ENCODE results near the gene NCAN. TPM values are rescaled to one million over a fixed set of nuclear protein-coding genes. Genes with fewer than 3 reads are reported as not detected.

The NCAN gene
- total and polyA plus RNA-seq, 2 of the 13 experiments (the other 11 are each of a cell fraction or from before 2014, with no cell fraction given) = not detected

DNA sequence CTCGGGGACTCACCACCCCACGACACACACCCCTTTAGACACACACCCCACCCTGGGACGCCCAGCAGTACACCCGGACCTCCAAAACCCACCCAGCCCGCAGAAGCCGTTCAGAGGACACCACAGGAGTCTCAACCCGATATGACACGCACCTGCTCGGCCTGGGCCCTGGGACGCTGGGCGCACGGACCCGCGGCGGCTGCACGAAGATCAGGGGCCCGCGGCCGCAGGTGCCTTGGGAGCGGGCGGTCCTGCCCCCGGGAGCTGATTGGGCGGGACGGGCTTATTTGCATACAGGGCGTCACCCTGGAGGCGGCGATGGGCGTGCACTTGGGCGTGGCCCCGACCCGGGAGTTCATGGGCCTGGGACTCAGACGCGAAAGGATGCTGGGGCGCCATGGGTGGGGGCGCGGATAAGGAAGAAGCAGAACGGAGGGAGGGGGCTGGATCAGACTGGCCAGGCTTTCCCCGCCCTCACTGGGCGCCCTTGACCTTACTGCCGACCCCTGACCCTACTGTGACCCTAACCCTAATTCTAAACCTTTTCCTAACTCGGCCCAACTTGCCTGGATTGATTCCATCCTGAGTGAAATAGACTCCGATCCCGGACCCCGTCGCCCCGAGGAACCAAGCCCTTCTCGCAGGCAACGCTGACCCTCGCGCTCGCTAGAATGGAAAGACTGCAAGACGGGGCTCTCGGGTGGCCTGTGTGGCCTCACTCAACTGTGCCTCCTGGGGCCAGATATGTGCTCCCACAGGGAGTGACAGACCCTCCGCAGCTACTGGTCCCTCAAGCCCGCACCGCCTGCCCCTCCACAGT lies 41.5 kb upstream of the NCAN start, which contains the start of gene MEF2B (continued):
- TF ChIP-seq, protein P1, sequence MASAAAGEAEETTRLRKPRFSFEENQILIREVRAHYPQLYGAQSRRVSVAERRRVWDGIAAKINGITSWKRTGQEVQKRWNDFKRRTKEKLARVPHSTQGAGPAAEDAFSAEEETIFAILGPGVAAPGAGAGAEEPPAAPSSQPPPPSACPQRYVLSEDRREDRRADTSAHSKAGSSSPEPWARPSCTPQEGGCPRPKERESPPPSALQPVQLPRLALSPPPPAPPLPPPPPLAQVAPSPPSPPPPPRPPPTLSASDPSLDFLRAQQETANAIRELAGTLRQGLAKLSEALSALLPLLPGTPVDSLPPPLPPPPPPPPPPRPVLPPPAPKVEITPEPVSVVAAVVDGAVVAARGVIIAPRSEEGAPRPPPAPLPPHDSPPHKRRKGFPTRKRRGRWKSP (CRISPR knock-in tag; IDR thresholded peaks at IDR 0.05) = 0 out of 2 replicates have a peak, but pooled peaks have one; percentile 21
- TF ChIP-seq ZNF382 (CRISPR knock-in tag; IDR thresholded peaks at IDR 0.05; ENCODE audit: borderline replicate concordance) = no peak
- no peak for TF ChIP-seq ZNF773 (CRISPR knock-in tag; IDR thresholded peaks at IDR 0.05; ENCODE audit: borderline replicate concordance)
- TF ChIP-seq ZNF556 (CRISPR knock-in tag; IDR thresholded peaks at IDR 0.05; ENCODE audit: borderline replicate concordance) = no peak
- no peak for TF ChIP-seq ATF7-NPFF (CRISPR knock-in tag; IDR thresholded peaks at IDR 0.05; ENCODE audit: low read depth)
- TF ChIP-seq ZNF720 (CRISPR knock-in tag; IDR thresholded peaks at IDR 0.05) = no peak
- TF ChIP-seq, protein P2, sequence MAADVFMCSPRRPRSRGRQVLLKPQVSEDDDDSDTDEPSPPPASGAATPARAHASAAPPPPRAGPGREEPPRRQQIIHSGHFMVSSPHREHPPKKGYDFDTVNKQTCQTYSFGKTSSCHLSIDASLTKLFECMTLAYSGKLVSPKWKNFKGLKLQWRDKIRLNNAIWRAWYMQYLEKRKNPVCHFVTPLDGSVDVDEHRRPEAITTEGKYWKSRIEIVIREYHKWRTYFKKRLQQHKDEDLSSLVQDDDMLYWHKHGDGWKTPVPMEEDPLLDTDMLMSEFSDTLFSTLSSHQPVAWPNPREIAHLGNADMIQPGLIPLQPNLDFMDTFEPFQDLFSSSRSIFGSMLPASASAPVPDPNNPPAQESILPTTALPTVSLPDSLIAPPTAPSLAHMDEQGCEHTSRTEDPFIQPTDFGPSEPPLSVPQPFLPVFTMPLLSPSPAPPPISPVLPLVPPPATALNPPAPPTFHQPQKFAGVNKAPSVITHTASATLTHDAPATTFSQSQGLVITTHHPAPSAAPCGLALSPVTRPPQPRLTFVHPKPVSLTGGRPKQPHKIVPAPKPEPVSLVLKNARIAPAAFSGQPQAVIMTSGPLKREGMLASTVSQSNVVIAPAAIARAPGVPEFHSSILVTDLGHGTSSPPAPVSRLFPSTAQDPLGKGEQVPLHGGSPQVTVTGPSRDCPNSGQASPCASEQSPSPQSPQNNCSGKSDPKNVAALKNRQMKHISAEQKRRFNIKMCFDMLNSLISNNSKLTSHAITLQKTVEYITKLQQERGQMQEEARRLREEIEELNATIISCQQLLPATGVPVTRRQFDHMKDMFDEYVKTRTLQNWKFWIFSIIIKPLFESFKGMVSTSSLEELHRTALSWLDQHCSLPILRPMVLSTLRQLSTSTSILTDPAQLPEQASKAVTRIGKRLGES (CRISPR knock-in tag; IDR thresholded peaks at IDR 0.05; ENCODE audit: borderline replicate concordance) = no peak
- no peak for TF ChIP-seq MTF2 (CRISPR knock-in tag; IDR thresholded peaks at IDR 0.05; ENCODE audit: borderline replicate concordance)
- TF ChIP-seq KAT8 (CRISPR knock-in tag; IDR thresholded peaks at IDR 0.05) = no peak
- TF ChIP-seq BCL6 (CRISPR knock-in tag; IDR thresholded peaks at IDR 0.05) = no peak
- TF ChIP-seq FOXP1 (IDR thresholded peaks at IDR 0.05) = no peak
- TF ChIP-seq FOXP1 (CRISPR knock-in tag; IDR thresholded peaks at IDR 0.05) = no peak
- no peak for TF ChIP-seq ZNF513 (CRISPR knock-in tag; conservative IDR thresholded peaks at IDR 0.05)
- TF ChIP-seq ZNF343 (CRISPR knock-in tag; IDR thresholded peaks at IDR 0.05) = no peak
- TF ChIP-seq, protein P3, sequence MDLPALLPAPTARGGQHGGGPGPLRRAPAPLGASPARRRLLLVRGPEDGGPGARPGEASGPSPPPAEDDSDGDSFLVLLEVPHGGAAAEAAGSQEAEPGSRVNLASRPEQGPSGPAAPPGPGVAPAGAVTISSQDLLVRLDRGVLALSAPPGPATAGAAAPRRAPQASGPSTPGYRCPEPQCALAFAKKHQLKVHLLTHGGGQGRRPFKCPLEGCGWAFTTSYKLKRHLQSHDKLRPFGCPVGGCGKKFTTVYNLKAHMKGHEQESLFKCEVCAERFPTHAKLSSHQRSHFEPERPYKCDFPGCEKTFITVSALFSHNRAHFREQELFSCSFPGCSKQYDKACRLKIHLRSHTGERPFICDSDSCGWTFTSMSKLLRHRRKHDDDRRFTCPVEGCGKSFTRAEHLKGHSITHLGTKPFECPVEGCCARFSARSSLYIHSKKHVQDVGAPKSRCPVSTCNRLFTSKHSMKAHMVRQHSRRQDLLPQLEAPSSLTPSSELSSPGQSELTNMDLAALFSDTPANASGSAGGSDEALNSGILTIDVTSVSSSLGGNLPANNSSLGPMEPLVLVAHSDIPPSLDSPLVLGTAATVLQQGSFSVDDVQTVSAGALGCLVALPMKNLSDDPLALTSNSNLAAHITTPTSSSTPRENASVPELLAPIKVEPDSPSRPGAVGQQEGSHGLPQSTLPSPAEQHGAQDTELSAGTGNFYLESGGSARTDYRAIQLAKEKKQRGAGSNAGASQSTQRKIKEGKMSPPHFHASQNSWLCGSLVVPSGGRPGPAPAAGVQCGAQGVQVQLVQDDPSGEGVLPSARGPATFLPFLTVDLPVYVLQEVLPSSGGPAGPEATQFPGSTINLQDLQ (CRISPR knock-in tag; IDR thresholded peaks at IDR 0.05) = no peak
- TF ChIP-seq NFKB2 (CRISPR knock-in tag; IDR thresholded peaks at IDR 0.05; ENCODE audit: borderline replicate concordance) = no peak
- TF ChIP-seq RNF219 (CRISPR knock-in tag; IDR thresholded peaks at IDR 0.05) = no peak
- peak; percentile 48; the same call in 1 of the 2 replicates for TF ChIP-seq HOXA5 (CRISPR knock-in tag; IDR thresholded peaks at IDR 0.05)
- 0 out of 2 replicates have a peak, but pooled peaks have one; percentile 11 for TF ChIP-seq SALL1 (CRISPR knock-in tag; IDR thresholded peaks at IDR 0.05)

Data from HepG2 (cell line).